ENCODE measurements around the gene PPARD.
"Not testable (repeated sequence)": the region's sequence is repeated elsewhere in the genome, so short reads cannot be mapped to it uniquely, and the experiment has no call there.

- not testable (repeated sequence) for TF ChIP-seq TAF1, POLR2AphosphoS5 (IDR thresholded peaks at IDR 0.05; ENCODE audit: low read depth, low read length)
Measured at GRCh38 chr6:35307138-35307537, 35.2 kb upstream of the PPARD start.
